HG02759 (cell line): ENCODE data around the gene STK33.
A peak's percentile ranks its signal among the peaks of the same experiment; 100 is the strongest.

Experiments used
- ATAC-seq: cut with Tn5 transposase; IDR thresholded peaks from one replicate; pipeline ENCODE4 v1.9.1; 2021; ENCODE audit warnings: mild to moderate bottlenecking, moderate library complexity; ENCODE audit not compliant: unreplicated experiment

Gene STK33

DNA sequence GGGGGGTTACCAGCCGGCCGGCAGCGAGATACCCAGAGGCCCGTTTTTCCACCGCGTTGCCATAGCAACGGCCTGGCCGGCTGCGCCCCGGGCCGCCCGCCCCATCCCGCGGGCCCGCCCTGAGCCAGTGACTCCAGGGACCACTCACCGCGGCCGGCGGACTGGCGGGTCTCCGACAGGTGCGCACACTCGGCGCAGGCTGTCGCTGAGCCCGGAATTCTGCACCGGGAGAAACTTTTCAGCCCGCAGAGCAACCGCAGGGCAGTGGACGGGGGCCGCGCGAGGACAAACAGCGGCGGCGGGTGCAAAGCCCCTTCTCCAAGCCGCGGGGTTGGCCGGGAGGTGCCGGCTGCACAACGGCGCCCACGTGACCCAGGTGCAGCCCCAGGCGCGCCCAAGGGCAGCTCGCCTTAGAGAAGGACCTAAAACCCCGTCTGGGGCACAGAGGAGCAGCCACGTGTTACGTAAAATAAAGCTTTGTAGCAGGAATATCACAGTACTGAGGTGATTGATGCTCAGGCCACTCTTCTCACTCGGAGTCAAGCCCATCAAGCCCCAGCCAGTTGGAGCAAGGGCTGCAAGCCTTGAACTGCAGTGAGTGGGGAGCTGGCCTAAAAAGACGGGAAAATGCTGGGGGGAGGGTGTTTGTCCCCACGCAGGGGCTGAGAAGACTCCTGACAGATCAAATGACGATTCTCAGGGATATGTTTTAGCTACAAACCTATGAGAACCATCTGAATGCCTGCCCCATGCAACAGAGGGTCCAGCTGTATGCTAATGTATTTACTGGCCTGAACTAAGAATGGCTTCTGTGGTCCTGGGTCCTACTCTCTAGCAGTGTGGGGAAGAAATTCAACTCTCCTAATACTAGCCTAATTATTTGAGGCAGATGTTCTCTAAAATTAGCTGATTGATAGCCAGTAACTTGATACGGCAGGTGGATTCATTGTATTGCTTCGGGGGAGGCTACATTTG is at the start of gene STK33:
Gene STK33 (minus strand): TSS at position 294 of the 975 bp plus-strand sequence. CDS start 119,323 bp downstream, outside the sequence.
- peak; percentile 97 for ATAC-seq

DNA sequence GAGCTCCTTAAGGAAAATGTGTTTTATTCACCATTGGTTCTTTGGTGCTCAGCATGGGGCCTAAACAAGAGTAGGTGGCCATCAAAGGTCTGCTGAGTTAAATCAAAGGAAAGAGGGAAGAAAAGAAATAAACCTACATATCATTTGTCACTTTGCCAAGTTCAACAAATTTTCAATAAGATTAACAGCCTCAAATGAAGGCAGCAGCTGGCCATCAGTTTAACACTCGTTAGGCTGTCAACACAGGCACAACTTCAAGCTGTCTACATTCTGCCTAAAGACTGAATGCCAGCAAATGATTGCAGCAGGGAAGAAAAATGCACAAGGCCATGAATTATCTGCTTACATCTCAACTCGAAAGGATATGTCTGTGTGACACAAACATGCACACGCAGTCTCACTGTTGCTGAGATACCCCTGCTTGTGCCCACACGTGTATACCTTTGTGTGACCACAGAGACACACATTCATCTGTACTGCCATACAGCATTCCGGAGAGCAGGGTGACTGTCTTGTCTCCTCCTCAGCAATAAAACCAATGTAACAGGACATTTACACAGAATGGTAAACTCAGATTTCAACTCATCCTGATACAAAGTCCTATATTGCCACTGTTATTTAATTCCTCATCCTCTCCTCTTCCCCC is 48.3 kb upstream of the STK33 start:
- no peak for ATAC-seq

DNA sequence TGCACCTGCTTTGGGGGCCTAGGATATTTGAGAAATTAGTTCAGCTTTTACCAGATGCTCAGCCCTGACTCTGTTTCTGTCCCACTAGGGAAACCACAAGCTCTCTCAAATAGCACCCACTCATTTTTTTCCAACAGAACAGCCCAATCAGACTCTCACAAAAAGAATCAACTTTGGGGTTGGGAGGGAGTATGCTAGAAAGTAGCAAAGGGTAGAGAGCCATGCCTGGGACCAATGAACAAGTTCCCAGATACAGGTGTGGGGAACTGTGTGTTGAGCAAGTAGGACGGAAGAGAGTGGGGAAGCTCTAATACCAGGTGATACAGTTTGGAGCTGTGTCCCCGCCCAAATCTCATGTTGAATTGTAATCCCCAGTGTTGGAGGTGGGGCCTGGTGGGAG is 47.3 kb upstream of the STK33 start:
- ATAC-seq, result no peak

- no peak for ATAC-seq
Measured at GRCh38 chr11:8640267-8640906, 46.4 kb upstream of the STK33 start.

- ATAC-seq, result no peak
Measured at GRCh38 chr11:8639655-8640054, 45.6 kb upstream of the STK33 start.

DNA sequence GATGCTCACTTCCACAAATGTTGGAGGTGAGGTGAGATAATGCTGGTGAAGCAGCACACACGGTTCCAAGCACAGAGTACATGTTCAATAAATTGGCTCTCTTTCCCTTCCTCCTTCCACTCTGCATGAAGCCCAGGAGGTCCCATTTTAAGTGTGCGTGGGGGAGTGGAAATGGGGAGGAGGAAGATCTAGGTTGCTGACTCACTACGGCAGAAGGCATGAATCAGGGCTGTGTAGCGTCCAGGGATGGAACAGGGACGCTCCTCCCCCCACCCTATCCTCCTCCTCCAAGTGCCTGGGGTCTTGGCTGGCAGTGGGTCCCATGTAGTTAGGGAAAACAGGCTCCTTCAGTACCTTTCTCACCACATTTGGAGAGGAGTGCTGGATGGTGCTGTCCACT is 44.3 kb upstream of the STK33 start:
- no peak for ATAC-seq

DNA sequence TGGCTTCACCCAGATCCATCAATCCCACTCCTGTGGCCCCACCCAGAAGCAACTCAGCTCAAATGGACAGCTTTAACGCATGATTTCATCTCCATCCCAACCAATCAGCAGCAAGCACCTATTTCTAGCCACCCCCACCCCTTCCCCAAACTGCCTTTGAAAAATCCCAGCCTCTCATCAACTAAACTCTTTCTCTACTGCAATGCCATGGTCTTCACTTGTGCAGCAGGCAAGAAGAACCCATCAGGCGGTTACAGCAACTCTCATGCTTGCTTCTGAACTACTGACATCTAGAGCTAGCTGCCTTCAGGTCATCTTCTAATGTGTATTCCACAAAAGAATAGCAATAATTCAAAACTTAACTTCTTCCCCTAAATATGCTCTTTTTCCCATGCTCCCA is 42.1 kb upstream of the STK33 start:
- ATAC-seq, result no peak

DNA sequence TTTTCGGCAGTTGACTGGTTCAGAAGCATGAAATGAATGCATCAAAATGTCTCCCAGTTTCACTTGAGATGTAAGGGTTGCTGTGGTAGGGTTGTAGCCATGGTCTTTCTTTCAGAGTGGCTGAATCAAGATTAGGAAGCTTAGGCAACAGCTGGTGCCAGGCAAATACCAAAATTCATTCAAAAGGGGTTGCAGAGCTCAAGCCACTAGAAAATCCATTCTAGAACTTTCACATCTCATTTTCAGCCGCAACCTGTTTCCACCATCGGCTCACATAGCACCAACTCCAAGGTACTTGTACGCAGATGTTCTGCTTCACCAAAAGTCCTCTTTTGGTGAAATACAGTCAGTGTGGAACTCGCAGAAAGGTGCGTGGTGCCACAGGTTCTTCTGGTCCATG is 40.5 kb upstream of the STK33 start:
- ATAC-seq, result no peak

- no peak for ATAC-seq
Measured at GRCh38 chr11:8631395-8632118, 37.5 kb upstream of the STK33 start.

- no peak for ATAC-seq
Measured at GRCh38 chr11:8624698-8625097, 30.7 kb upstream of the STK33 start.

GRCh38 chr11:8621147-8621546 is 27.1 kb upstream of the STK33 start:
- no peak for ATAC-seq

GRCh38 chr11:8617063-8617462 is 23.0 kb upstream of the STK33 start:
- ATAC-seq, result no peak

DNA sequence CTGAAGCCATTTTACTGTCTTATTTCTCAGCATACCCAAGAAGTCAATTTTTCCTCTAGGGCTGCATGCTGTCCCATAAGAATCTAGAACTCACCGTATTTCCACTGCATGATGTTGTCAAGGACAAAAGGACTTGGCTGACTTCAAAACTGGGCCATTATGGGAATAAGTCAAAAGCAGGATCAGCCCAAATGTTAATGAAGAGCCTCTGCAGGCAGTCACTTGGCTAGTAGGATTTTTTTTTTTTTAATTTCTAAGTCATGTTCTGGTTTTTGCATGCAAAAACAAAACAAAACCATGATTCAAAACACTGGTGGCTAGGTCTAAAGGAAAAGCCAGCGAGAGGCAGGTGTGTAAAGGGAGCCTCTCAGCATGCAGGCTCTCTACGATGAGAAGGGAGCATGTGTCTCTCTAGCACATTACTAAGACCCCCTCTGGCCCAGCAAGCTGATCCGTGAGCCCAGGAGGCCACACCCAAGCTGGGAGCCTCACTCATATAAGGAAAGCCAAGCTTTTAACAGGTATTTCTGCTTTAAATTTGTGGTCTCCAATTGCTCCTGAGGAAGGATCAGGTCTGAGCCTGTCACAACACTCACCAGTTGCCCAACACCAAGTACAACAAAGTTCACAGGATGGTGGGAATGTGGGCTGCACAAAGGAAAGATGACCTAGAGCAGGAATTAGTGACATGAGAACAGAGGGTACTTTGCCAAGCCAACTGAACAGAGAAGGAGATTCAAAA is 21.4 kb upstream of the STK33 start:
- no peak for ATAC-seq

GRCh38 chr11:8614497-8614896 is 20.5 kb upstream of the STK33 start:
- ATAC-seq, result no peak

DNA sequence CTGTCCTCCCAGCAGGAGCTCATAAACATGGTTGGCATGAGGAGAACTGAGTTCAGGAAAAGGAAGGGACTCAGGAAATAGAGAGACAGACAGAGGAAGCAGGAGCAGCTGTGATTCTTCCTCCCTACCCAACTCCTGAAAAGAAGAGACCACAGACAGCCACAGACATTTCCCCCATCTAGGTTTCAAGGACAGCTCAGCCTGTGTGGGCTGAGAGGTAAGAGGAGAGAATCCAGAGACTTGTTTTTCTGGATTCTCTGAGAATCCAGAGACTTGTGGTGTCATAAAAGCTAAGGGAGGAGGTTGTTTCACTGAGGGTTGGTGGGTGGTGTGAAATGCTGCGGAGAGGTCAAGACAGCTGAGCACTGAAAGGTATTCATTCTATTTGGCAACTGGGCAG is 19.0 kb upstream of the STK33 start:
- no peak for ATAC-seq

DNA sequence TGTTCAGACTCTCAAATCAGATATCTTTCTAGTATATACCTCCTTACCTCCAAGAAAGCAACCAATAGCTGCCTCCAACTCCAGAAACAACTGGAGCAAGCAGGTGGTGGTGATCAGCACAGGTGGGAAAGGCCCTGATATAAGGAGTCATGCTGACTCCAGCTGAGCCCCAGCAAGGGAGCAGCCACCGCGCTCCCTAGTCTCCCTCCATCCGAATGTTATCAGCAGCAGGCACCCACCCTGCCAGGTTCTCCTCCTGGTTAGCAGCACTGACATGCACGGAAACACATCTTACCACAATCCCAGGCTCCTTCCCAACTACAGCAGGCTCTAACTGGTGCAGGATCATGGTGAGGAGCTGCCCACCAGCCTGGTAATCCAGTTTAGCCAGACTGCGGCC is 18.5 kb upstream of the STK33 start:
- no peak for ATAC-seq

DNA sequence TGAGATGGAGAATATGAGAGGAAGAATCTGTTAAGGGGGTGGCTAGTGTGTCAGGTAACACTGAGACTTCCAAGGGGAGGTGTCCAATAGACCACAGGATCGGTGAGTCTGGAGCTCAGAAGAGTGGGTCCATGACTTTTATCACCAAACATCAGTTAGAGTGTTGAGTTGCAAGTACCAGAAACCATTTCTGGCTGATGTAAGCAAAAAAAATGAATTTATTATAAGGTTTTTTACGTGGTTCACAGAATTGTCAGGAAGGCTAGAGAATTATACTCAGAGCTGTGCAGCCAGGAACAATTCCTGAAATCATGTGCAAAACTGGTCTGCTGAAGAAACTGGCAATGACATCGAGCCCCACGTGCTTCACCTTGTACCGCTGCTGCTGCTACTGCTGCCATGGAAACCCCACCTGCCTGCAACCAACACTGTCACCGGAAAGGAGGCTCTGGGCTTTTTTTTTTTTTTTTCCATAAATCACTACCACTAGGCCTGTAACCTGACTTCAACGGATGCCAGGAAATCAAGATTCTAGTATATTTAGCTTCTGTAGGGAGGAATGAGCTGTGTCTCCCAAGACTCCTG is 16.6 kb upstream of the STK33 start:
- no peak for ATAC-seq

DNA sequence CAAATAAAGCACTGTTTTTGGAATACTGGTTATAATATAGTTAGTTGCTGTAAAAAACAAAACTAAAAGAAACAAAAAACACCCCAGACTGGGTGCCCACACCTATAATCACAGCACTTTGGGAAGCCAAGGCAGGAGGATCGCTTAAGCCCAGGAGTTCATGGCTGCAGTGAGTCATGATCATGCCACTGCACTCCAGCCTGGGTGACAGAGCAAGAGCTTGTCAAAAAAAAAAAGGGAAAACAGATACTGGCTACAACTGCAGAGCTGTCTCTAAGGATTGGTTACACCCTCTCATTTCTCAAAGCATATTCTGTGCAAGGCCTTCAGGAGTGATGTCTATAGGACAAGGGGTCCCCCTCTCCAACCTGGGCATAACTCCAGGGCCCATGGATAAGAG is 14.6 kb upstream of the STK33 start:
- ATAC-seq, result no peak

- ATAC-seq, result no peak
Measured at GRCh38 chr11:8605971-8606563, 12.0 kb upstream of the STK33 start.
